Measurements from ENCODE around the gene MLST8.
"Not testable (repeated sequence)": the region's sequence is repeated elsewhere in the genome, so short reads cannot be mapped to it uniquely, and the experiment has no call there.

The MLST8 gene

DNA sequence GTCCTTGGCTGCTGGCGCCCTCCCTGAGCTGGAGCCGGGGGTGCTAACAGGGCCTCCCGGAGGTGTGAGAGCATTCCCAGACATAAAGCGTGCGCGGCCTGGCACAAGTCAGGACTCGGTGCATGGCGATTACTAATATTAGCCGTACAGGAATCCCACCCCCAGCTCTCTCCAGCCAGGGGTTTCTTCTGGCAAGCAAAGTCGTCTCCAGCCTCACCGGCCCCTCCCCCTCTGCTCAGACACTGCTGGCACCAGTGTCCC, 13.9 kb upstream of the MLST8 start:
- FAIRE-seq: no peak

DNA sequence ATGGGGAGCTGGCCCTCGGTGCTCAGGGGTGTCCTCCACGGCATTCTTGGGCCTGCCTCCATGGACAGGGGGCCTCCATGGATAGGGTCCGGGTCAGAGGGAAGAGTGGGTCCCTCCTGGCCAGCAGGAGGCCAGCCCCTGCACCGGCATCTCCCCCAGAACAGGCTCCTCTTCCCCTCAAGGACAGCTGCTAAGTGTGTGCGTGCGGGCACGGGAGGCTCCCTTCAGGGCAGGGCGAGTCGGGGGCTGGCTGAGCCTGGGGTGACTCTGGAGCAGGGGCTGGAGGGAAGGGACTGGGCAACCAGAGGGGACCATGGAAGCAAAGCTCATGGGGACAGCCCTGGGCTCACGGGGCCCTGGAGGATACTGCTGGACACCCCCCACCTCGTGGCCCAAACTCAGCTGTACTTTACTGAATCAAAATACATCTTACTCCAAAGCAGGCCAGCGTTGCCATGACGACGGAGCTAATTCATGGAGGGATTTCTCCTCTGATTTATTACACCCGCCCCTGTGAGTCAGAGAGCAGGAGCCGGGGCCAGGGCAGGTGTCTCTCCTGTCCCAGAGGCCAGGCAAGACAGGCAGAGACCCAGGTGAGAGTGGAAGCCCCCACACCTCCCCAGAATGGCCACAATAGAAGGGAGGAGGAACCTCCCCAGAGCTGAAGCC, 11.0 kb upstream of the MLST8 start:
- no peak for FAIRE-seq

DNA sequence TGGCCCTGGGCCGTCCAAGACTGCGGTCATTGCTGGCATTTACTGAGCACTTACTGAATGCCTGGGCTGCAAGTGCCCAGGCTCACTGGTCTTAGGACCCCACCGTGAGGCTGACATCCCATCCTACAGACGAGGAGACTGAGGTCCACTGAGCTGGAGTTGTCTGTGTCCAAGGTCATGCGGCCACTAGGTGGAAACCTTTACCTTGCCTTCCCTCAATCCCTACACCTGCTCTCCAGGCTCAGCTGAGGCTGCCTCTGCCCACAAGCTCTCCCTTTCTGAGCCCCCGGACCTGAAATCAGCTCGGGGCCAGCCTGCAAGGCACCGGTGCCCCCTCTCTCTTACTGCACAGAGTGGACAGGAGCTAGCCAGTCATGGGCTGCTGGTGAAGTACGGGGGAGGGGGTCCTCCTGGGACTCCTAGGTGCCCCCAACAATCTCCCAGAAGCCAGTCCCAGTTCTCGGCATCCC, 10.4 kb upstream of the MLST8 start:
- FAIRE-seq: no peak

DNA sequence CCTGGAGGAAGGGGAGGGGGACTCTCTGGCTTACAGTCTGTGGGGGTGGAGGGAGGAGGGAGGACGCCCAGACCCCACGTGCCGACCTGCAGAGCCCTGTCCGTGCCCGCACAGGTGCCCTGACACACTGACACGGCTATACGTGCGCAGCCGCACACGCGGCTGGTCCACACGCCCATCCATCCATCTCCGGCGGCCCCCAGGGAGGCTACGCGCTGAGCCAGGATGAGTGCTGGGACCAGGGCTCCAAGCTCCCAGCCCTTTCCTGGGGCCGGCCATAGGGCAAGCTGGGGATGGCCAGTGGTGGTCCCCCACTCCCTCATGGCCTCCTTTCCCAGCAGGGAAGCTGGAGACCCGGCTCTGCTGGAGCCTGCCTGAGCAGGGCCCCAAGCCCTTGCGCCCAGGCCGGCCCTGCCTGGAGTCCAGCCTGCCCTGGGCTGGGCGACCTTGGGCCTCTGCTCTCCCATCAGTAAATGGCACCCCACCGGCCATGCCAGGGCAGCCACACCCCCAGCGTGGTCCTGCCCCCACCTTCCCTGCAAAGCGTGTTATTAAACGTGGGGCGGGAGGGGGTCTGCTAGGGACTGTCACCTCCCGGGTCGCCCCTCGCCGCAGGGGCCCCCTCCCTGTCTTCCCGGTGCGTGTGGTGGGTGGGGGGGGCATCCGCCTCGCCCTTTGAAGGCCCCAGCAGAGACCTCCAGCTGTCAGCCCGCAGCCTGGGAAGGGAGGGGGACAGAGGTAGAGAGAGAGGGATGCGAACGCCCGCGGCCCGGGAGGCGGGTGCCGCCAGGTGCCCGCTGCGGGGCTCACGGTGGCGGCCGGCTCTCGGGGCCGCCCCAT, 9.7 kb upstream of the MLST8 start:
- FAIRE-seq: no peak

DNA sequence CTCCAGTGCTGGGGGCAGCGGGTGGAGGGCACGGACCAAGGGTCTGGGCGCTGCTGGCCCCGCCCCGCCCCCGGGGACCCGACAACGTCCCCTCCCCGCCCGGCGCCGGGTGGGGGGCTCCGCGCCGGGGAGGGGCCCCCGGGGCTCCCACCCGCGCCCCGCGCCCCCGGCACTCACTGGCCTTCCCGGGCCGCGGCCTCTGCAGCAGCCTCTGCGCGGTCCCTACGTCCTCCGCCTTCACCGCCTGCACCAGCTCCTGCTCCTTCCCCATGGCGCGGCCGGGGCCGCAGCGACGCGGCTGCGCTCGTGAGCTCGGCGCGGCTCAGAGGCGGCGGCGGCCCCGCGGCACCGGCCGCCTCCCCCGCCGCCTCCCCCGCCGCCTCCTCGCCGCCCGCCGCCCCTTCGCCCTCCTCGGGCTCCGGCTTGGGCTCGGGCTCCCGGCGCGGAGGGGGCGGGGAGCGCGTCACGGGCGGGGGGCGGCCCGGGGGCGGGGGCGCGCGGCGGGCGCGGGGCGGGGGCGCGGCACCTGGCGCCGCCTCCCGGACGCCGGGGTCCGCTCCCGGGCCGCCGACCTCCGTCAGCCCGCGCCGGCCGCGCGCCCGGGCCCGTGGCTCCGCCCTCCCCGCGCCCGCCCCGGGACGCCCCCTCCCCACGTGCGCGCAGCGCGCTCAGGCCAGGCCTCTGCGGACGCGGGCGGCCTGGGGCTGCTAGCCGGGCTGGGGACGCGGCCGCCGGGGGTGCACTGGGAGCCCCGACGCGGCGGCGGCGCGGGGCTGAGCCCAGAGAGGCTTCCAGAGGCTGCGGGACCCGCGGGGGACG, 8.9 kb upstream of the MLST8 start, which contains the start of gene CASKIN1:
TSS of gene CASKIN1 (minus strand) at position 444 of the 819 bp plus-strand sequence. CDS start at position 271, 173 bp downstream.
- no peak for FAIRE-seq

DNA sequence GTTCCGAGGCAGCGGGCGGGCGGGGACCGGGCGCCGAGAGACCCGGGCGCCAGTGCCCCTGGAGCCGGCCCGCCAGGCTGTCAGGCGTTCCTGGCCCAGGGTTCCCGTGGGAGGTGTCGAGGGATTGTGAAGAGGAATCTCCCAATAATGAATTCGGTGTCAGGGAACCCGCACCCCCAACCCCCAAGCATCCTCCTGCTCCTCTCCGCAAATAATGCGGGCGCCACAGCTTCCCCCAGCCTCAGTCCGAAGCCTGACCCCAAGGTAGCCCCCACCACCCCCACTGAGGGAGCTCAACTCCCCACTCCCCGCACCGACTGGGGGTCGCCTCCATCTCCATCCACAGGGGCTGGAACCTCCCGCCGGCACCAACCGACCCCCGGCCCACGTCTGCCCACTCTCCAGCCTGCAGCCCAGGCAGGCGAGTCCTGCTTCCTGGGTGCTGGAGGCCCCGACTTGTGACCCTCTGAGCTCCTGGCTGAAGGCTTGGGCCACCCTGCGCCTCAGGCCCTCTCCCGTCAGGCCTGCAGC, 8.2 kb upstream of the MLST8 start:
- no peak for FAIRE-seq

DNA sequence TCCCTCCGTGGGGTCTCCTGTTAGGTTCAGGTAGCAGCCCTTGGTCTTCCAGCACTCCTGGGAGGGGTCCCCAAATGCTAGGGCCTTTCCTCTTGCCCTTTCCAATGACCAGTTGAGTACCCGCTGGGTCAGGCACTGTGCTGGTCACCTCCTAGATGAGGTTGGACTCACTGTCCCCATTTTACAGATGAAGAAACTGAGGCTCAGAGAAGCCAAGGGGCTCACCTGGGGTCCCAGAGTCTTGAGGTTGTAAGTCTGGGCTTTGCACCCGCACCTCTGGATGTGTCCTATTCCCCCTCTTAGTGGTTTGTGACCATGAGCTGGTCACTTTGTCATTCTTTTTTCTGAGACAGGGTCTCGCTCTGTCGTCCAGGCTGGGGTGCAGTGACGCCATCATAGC, 7.5 kb upstream of the MLST8 start:
- no peak for FAIRE-seq

DNA sequence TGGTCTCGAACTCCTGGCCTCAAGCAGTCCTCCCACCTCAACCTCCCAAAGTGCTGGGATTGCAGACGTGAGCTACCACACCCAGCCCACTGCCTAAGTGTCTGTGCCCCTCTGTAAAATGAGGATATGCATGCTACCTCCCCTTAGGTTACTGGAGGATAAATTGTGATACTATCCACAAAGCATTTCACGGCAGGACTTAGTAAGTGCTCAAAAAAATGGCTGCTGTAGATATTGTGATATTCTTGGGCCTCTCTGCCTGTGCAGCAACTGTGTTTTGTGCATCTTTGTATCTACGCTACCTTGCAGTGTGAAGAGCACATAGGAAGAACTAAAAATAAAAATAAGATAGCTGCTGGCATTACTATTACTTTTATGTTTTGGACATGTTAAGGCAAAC, 7.0 kb upstream of the MLST8 start:
- no peak for FAIRE-seq

DNA sequence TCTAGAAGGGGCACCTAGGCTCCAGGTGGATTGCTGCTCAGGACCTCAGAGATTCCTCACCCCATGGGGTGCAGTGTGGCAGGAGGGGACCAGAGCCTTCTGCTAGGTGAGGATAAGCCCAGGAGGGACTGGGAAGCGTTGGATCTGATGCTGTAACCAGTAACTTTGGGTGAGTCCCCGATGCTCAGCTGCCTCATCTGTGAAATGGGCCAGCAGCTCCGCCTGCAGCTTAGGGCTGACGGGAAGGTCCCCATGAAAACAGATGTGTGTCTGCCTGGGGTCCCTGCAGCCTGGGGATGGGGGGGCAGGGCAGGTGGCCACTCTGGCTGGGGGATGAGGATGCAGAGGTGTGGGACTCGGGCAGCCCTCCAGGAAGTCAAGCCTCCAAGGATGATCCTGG, 6.2 kb upstream of the MLST8 start:
- no peak for FAIRE-seq

DNA sequence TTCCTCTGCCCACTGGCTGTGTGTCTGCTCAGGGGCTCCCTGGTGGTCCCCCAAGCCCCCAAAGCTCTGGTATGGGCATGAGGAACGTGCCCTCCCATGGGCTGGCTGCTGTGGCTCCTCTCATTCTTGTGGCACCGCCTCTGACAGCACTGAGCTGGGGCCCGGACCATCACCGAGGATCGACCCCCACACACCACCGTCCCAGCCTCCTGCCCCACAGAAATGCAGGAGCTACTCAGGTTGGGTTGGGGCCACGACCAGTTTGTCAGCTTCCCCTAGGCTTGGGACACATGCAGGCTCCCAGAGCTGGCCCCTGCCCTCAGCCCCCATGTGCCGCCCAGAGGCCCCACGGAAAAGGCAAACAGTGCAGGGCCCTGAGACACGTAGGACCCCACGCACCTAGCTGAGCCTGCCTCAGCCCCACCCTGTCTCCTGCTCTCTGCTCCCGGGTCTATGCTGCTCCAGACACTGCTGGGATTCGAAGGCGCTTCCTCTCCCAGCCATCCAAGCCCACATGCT, 5.6 kb upstream of the MLST8 start:
- no peak for FAIRE-seq

DNA sequence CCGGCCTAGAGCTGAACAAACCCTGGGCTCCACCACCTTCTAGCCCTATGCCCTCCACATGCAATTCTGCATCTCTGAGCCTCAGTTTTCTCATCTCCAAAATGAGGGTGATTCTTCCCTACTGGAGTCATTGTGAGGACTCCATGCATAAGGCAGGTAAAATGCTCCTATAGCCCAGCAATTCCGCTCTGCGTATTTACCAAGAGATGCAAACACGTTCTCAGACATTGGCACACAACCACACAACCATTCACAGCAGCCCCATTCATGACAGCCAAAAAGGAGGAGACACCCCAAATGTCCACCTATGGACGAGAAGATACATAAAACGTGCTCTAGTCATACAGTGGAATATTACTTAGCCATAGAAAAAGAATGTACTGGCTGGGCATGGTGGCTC, 4.9 kb upstream of the MLST8 start:
- no peak for FAIRE-seq

DNA sequence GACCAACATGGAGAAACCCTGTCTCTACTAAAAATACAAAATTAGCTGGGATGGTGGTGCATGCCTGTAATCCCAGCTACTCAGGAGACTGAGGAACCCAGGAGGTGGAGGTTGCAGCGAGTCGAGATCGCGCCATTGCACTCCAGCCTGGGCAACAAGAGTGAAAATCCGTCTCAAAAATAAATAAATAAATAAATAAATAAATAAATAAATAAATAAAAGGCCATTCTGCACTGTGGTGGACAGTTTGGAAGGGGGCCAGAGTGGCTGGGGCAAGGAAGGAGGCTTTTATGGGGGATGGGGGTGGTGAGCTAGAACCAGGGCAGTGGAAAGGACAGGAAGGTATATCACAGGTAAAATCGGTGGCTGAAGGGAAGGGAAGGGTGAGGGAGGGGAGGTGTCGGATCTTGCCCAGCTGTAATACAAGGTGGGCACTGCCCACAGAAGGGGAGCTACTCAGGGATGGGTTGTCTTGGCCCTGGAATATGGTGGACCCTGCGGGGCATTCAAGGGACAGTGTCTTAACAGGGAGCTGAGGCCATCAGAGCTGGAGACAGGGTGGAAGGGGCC, 2.0 kb upstream of the MLST8 start:
- not testable (repeated sequence) for FAIRE-seq

DNA sequence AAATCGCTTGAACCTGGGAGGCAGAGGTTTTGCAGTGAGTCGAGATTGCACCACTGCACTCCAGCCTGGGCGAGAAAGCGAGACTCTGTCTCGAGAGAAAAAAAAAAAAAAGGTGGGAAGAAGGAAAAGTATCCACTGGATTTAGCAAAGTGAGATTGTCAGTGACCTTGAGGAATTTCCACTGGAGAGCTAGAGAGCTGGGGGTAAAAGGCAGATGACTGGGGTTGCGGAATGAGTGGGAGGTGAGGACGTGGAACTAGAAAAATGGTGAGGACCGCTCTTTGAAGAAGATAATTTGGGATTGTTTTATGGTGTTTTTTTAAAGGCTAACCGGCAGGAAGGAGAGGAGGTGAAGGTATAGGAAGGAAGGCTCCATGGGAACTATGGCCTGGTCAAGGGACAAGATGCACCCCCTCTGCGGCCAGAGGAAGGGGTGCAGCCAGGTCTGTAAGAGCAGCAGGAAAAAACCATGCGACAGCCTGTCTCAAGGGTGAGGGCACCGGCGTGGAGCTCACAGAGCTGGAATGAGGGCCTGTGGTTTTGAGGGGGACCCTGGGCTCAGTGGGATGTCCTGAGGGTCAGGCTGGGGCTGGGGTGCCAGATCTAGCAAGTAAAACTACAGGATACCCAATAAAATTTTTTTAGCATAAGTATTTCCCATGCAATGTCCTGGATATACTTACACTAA, 694 bp upstream of the MLST8 start:
- FAIRE-seq: no peak

DNA sequence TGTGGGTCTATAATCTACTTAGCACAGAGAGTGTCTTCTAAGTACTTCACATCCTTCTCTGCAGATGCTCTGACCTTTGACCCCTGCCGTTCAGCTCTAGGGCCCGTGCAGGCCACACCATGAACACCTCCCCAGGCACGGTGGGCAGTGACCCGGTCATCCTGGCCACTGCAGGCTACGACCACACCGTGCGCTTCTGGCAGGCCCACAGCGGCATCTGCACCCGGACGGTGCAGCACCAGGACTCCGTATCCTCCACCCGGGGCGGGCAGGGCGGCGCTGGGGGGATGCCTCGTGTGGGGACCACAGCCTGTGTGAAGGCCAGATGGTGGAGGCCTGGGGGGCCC, 686 bp downstream of the MLST8 start:
- no peak for FAIRE-seq

DNA sequence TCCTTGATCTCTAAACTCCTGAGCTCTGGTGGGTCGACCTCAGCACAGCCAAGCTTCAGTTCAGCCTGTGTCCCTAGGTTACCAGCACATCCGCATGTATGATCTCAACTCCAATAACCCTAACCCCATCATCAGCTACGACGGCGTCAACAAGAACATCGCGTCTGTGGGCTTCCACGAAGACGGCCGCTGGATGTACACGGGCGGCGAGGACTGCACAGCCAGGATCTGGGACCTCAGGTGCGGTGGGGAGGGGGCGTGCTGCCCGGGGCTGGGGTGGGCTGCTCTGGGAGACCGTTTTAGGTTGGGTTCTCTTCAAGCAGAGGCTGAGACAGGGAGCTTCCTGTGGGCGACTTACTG, 1.1 kb downstream of the MLST8 start:
- FAIRE-seq: no peak

DNA sequence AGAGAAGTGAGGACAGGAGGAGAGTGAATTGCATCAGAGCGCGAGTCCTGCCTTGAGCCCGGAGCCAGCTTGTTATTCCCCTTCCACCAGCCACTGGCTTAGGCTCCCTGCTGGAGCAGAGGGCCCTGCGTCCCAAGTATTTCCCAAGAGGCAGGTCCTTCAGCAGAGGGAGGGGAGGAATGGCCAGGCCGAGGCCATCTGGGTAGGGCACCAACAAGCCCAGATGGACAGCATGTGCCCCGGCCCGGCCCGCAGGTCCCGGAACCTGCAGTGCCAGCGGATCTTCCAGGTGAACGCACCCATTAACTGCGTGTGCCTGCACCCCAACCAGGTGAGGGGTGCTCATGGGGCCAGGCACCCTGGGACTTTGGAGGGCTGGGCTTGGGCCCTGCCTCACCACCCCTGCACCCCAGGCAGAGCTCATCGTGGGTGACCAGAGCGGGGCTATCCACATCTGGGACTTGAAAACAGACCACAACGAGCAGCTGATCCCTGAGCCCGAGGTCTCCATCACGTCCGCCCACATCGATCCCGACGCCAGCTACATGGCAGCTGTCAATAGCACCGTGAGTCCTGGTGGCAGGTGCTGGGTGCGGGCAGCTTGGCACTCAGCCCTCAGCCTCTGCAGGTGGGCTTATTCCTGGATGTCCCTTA, 1.7 kb downstream of the MLST8 start:
- FAIRE-seq: no peak

DNA sequence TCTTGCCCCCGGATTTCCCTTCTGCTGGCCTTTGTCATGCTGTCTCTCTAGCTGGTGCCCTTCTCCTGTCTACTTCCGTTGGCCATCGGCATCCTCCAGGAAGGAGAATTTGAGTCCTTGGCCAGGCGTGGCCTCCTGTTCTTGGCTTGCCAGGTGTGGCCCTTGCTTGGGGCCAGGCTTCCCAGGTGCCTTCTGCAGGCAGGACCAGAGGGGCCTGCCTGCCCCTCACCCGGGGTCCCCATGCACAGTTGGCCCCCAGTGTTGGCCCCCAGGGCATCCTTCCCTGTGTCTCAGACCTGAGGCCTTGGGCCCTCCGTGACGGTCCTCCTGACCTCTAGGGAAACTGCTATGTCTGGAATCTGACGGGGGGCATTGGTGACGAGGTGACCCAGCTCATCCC, 2.6 kb downstream of the MLST8 start:
- no peak for FAIRE-seq

DNA sequence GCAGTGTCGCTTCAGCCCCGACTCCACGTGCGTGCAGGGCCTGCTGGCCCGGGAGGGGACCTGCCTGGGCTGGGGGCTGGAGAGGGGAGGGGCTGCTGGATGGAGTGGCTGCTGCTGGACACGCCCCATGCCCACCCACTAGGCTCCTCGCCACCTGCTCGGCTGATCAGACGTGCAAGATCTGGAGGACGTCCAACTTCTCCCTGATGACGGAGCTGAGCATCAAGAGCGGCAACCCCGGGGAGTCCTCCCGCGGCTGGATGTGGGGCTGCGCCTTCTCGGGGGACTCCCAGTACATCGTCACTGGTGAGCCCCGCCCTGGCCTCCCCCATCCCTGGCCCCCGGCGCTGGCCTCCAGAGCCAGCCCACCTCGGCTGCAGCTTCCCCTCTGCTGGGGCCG, 3.1 kb downstream of the MLST8 start:
- FAIRE-seq: no peak

DNA sequence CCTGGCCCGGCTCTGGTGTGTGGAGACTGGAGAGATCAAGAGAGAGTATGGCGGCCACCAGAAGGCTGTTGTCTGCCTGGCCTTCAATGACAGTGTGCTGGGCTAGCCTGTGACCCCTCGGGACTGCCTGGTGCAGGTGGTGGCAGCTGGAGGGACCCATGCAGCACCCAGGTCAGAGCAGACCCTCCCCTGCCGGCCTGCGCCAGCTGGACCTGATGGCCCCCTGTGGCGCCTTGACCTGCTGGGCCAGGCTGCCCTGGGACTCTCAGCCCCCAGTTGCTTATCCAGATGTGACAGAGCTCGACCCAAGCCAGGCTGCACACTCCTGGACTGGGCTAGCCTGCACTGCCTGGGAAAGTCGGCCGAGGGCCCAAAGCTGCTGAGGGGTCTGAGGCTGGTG, 3.5 kb downstream of the MLST8 start:
- no peak for FAIRE-seq

DNA sequence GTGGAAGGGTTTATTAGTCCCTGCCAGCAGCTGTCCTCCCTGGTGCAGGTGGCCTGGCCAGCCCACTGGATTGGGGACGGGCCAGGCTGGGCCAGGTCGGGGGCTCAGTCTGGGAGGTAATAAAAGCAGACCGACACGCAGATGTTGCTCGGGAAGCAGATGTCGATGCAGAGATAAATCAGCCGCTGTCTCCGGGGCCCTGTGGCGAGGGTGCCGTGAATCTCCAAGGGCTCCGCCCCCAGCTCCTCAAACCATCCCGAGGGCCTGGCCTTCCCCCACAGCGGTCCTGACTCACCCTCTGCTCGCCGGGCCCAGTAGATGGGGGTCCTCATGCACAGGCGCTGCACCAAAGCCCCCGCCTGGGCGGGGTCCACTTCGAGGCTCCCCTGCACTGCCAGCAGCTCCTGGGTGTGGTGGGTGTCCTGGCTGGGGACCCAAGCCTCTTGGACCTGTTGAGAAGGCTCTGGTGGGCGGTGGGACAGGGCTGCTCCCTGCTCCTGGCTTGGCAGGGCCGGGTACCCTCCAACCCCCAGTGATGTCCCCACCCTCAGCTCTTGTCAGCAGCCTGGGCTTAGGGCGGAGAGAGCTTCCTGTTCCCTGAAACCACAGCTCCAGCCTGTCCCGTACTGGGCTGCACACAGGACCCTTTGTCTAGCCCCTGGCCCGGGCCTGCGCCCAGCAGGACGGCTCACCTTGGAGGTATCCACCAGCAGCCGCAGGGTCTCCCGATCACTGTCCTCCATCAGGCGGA, 4.2 kb downstream of the MLST8 start:
- FAIRE-seq: no peak

DNA sequence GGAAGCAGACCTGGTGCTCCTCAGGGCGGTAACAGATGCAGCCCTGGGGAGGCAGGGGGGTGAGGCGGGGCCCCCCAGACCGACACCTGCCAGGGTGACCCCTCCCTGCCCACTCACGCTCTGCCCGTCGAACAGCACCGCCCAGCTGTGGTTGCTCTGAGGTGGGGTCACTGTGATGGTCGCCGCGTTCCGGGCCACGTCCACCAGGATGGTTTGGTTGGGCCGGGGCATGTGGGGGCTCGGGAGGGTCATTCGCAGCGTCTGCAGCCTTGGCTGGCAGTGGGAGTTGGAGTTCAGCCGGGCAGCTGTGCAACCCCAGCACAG, 4.7 kb downstream of the MLST8 start:
- FAIRE-seq: no peak

Measured in TTC549 (cell line).